OCI-LY7 (cell line): ENCODE results near the gene TEN1.

Source experiments
- EZH2phosphoT487 ChIP-seq: fragments of 200-600 bp; sonication (generic); IDR thresholded peaks from 2 replicates; pipeline ENCODE4 v1.6.1; 2018; ENCODE audit warnings: low read depth, borderline replicate concordance, mild to moderate bottlenecking, mixed run types, antibody characterized with exemption, low read length, moderate library complexity, mixed read lengths
- TF ChIP-seq, protein P1 (sequence below): fragments of 200-600 bp; sonication (generic); conservative IDR thresholded peaks from 2 replicates; pipeline ENCODE4 v1.5.1; 2014; ENCODE audit warnings: mild to moderate bottlenecking, antibody characterized with exemption, low read length, moderate library complexity, mixed read lengths

DNA sequence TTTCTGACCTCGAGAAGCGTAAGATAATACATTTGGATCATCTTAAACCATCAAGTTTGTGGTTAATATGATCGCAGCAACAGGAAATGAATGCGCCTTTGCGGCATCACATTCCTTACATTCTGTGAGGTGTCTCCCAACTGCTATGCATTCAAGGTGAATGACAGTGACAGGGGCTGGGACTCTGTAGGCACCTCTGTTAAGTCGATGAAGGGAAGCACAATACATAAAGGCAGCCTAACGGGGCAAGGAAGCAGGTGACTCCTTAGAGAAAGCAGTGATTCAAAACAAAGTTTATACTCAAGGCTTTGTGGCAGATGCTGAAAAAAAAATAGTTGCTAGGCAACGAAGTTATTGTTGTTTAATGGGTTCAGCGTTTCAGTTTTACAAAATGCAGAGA, 69.7 kb downstream of the TEN1 start:
- TF ChIP-seq EZH2phosphoT487: no peak
- TF ChIP-seq, protein P1, sequence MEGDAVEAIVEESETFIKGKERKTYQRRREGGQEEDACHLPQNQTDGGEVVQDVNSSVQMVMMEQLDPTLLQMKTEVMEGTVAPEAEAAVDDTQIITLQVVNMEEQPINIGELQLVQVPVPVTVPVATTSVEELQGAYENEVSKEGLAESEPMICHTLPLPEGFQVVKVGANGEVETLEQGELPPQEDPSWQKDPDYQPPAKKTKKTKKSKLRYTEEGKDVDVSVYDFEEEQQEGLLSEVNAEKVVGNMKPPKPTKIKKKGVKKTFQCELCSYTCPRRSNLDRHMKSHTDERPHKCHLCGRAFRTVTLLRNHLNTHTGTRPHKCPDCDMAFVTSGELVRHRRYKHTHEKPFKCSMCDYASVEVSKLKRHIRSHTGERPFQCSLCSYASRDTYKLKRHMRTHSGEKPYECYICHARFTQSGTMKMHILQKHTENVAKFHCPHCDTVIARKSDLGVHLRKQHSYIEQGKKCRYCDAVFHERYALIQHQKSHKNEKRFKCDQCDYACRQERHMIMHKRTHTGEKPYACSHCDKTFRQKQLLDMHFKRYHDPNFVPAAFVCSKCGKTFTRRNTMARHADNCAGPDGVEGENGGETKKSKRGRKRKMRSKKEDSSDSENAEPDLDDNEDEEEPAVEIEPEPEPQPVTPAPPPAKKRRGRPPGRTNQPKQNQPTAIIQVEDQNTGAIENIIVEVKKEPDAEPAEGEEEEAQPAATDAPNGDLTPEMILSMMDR: no peak
